Superior temporal gyrus (tissue), 1 donor: Measurements from ENCODE around the gene SLC4A9.
"Not testable (repeated sequence)": the region's sequence is repeated elsewhere in the genome, so short reads cannot be mapped to it uniquely, and the experiment has no call there.

ENCODE experiments used
- DNase-seq: peaks from one replicate; pipeline ENCODE4 v3.0.0-alpha.2; 2016; ENCODE audit errors: extremely low spot score

Gene SLC4A9

GRCh38 chr5:140339636-140340035, 20.4 kb upstream of the SLC4A9 start:
- DNase-seq: no peak

DNA sequence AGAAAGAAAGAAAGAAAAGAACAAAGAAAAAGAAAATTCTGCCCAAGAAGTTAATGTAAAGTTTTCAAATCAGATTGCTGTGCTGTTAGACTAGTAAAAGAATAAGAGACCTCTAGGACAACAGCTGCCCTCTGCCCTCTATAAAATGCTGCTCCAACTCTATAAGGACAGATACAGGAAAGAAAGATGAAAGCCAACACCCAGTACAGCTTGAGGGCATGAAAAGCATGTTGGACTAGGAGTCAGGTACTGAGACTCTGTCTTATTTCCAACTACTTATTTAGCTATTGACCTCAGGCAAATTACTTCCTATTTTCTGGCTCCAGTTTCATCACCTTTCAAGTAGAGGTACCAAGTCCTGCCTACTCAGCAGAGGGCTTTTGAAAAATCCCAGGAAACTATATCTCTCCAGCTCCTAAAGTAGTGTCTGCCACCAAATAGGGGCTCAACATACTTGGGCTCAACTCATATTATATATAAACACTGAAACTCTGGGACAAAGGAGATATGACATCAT, 19.3 kb upstream of the SLC4A9 start:
- no peak for DNase-seq

DNA sequence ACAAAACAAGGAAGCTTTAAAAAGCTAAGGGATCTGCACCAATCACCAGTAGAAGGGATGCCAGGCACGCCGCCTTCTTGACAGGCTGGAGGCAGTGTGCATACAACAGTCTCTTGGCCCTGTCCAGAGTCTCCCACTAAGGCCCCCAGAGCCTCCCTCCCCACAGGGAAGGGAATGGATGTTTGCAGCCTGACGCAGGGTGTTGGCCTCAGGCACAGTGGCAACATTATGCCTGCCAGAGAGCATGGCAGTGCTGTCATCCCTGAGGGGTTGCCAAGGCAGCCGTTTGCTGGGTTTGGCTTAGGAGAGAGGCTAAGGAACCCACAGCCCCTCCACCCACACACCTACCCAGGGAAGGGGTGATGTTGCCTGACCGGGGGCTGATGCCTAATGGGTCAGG, 18.4 kb upstream of the SLC4A9 start:
- DNase-seq: peak; percentile 85

- no peak for DNase-seq
These were observed 17.7 kb upstream of the SLC4A9 start for GRCh38 chr5:140342287-140342686.

DNA sequence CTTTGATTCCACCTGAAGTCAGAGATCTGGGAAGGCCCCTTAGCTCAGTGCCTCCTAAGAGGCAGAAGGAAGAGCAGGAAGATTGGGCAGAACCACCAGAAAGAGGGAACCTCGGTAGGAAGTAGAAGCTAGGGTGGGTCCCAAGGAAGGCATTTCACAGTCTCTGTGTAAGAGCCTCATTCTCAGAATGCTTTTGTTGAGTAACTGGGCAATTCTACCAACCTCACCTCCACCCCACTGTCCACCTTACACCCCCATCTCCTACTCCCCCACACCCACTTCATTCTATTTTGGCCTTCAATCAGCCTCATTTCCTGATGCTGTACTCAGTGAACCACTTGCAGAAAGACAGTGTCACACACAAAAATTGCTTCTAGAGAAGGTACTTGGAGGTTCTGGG, 17.1 kb upstream of the SLC4A9 start:
- DNase-seq: no peak

DNA sequence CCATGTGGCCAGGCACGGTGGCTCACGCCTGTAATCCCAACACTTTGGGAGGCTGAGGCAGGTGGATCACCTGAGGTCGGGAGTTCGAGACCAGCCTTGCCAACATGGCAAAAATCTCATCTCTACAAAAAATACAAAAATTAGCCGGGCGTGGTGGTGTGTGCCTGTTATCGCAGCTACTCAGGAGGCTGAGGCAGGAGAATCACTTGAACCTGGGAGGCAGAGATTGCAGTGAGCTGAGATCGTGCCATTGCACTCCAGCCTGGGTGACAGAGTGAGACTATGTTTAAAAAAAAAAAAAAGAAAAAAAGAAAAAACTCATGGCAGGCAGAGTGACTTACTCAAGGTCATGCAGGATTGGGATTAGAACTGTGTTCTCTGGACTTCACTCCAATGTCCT, 16.1 kb upstream of the SLC4A9 start:
- DNase-seq: not testable (repeated sequence)

DNA sequence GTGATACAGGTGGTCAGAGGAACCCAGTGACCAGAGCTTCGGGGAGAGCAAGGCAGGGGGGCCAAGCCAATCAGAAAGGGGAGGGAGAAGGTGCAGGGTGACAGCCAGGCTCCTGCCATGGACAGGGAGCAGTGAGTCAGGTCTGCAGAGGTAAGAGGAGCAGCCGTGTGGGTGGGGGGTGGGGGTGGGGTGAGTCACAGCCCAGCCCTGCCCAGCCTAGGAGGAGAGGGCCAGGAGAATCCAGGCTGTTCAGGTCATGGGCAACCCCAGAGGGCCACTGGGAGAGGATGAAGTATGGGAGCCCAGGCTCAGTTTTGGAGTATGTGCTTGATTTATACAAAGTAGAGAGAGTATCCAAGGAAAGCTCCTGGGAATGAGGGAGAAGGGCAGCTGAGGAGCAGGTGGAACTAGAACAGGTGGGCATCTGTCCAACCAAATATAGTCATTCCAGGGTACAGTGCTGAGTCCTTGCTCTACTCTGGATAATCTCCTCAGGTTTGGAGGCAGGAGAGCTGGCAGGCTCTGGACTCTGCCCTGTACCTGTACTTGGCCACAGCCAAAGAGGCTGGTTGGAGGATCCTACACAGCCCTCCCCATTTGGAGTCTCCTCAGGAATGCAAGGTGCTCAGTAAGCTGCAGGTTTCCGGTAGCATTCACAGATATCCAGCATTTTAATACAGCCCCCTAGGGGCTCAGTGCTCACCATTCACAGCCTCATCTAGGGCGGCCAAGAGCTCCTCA, 15.1 kb upstream of the SLC4A9 start:
- no peak for DNase-seq

GRCh38 chr5:140345919-140346347, 14.1 kb upstream of the SLC4A9 start:
- DNase-seq: peak; percentile 58

GRCh38 chr5:140346348-140347221, 13.4 kb upstream of the SLC4A9 start, which contains the start of gene HBEGF:
Gene HBEGF, minus strand, starts transcription at chr5:140346603. Its CDS starts 275 bp downstream, at chr5:140346328.
- DNase-seq: peak; percentile 83

GRCh38 chr5:140347360-140347759, 12.6 kb upstream of the SLC4A9 start:
- DNase-seq: no peak

- no peak for DNase-seq
These were observed 11.9 kb upstream of the SLC4A9 start for GRCh38 chr5:140348104-140348503.

GRCh38 chr5:140349244-140349643, 10.8 kb upstream of the SLC4A9 start:
- DNase-seq: no peak

DNA sequence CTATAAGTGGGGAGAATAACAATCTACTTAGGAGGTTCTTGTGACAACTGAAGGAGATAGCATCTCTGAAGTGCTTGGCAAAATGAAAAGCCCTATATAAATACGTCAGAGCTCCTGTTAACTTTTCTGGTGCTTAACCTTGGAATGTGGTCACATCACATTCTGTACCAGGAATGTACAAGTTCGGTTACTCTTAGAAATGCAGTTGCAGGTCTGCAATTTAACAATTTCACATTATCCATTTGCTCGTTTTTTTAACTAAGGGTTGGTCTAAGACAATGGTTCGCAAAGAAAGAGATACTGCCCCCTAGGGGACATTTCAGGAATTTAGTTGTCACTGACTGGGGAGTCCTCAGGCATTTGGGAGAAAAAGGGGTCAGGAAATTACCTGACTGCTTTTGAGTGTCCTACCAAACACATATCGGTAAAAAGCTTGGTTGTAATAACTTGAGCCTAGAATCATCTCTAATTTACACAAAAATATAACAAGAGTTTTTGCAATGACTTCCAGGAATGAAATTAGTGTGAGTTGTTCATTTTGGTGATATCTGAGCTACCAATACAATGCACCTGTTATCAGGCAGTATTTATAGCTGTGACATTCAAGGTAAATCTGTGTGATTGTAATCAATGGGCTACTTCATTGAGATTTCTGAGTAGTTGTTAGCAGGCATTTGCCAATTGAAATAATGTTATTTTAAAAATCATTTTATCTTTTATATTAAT, 8.2 kb upstream of the SLC4A9 start:
- peak; percentile 98 for DNase-seq

DNA sequence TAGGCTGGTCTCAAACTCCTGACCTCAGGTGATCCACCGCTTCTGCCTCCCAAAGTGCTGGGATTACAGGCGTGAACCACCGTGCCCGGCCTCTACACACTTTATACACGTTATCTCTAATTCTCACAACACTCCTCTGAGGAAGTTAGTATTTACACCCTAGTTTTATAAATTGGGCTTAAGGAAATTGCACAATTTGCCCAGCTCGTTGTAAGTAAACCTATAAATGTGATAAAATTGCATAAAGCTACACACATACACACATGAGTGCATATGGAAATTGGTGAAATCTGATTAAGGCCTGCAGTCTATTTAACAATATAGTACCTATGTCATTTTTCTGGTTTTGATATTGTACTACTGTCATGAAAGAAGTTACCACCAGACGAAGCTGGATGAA, 4.4 kb upstream of the SLC4A9 start:
- DNase-seq: no peak

DNA sequence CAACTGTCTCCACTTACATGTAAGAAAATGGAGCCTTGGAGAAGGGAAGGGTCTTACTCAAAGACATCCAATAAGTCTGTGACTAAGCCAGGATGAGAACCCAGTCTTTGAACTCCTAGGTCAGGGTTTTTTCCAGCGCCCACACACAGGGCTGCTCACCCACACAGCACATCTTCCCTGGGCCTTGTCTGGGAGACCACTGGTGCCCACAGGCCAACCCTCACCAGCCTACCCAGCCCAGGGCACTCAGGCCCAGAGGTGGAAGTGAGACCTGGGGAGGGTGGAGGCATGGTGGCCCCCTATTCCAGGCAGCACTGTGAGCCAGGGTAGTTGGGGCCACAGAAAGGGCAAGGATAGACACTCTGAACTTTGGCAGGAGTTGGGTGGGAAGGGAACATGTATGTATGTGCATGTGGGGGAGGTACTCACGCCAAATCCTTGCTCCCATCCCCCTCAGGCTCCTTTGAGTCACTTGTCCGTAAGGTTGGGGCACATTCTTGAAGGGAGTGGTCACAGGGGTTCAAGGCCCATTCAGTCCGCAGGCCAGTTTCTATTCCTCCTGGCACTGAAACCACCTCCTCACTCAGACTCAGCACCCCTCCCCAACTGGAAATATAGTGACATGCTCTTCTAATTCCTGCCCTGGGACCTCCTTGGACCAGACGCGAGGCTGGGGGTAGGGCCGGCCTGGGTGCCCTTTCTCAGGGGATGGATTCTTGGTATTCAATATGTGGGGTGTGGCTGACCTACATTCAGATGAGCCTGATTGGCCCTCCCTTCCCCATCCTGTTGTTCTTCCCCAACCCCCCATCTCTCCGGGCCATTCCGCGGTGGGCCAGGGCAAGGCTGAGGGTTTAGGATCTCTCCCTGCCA, 2.9 kb upstream of the SLC4A9 start:
- DNase-seq: no peak

GRCh38 chr5:140357726-140358093, 2.3 kb upstream of the SLC4A9 start:
- DNase-seq: peak; percentile 96

DNA sequence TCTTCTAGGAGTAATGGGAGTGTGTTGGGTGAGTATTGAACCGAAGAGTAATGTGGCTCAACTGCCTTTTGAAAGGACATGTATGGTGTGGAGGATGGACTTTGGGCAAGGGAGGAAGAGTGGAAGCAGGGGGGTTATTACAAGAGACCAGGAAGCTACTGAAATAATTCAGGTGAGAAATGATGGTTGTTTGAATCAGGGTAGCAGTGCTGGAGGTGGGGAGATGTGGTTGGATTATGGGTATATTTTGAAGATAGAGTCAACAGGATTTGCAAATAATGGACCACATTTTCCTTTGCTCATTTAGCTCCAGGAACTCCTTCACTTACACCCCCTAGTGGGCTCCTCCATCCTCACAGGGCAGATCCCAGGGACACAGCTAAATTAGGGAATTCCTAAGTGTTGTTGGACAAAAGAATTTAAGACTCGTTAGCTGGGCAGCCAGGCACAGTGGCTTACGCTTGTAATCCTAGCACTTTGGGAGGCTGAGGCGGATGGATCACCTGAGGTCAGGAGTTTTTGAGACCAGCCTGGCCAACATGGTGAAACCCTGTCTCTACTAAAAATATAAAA, 1.2 kb upstream of the SLC4A9 start:
- DNase-seq: peak; percentile 27

- no peak for DNase-seq
These were observed 886 bp downstream of the SLC4A9 start for GRCh38 chr5:140360681-140361479.

- no peak for DNase-seq
These were observed 1.9 kb downstream of the SLC4A9 start for GRCh38 chr5:140361901-140362300.

DNA sequence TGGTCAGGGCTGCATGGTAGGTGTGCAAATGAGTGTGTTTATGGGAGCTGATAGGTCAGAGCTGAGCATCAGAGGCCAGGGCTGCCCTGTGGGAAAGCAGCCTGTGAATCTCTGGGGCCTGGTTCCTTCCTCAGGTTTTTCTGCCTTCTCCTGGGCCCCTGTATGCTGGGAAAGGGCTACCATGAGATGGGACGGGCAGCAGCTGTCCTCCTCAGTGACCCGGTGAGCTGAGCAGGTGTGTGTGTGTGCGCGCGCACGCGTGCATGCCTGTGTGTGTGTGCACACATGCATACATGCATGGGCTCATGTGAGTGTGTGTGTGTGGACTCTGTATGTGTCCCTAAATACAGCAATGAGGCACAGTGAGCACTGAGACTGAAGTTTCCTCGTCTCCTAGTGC, 2.3 kb downstream of the SLC4A9 start:
- no peak for DNase-seq
